Osteoblast (primary cell): Measurements from ENCODE around the gene CRYGS. TPM values are rescaled to one million over a fixed set of nuclear protein-coding genes. Genes with fewer than 3 reads are reported as not detected.

ENCODE experiments used
- DNase-seq: peaks from one replicate; pipeline ENCODE4 v3.0.0; 2011; ENCODE audit warnings: low spot score, mixed read lengths; ENCODE audit not compliant: insufficient read length; ENCODE audit errors: missing footprints
- H2AFZ ChIP-seq: 2 replicates; pipeline ENCODE4 v1.6.0; 2011; ENCODE audit warnings: mild to moderate bottlenecking, low read length
- H3K27ac ChIP-seq: 2 replicates; pipeline ENCODE4 v1.5.1; 2011; ENCODE audit warnings: mild to moderate bottlenecking, low read depth, low read length, moderate library complexity
- H3K27me3 ChIP-seq: 2 replicates; pipeline ENCODE4 v1.6.0; 2012; ENCODE audit warnings: mild to moderate bottlenecking, control low read depth, inconsistent platforms, low read length, moderate library complexity; ENCODE audit not compliant: insufficient read depth
- H3K36me3 ChIP-seq: 2 replicates; pipeline ENCODE4 v1.5.1; 2011; ENCODE audit warnings: mild to moderate bottlenecking, low read length, control low read depth, moderate library complexity; ENCODE audit not compliant: insufficient read depth
- H3K4me1 ChIP-seq: 2 replicates; pipeline ENCODE4 v1.5.1; 2011; ENCODE audit warnings: mild to moderate bottlenecking, low read length, control low read depth, moderate library complexity; ENCODE audit not compliant: insufficient read depth
- H3K4me2 ChIP-seq: 2 replicates; pipeline ENCODE4 v1.6.0; 2011; ENCODE audit warnings: mild to moderate bottlenecking, low read length; ENCODE audit not compliant: insufficient read depth
- H3K4me3 ChIP-seq: fragments of 200-600 bp; sonication (generic); 3 replicates; pipeline ENCODE4 v1.5.1; 2012; ENCODE audit warnings: mild to moderate bottlenecking, low read length, inconsistent platforms; ENCODE audit not compliant: insufficient read depth
- H3K79me2 ChIP-seq: 2 replicates; pipeline ENCODE4 v1.6.0; 2012; ENCODE audit warnings: mild to moderate bottlenecking, low read length, control low read depth, inconsistent platforms; ENCODE audit not compliant: insufficient read depth
- H3K9me3 ChIP-seq: 2 replicates; pipeline ENCODE4 v1.5.1; 2011; ENCODE audit warnings: low read depth, low read length, control low read depth
- H4K20me1 ChIP-seq: 2 replicates; pipeline ENCODE4 v1.6.0; 2012; ENCODE audit warnings: mild to moderate bottlenecking, low read length, control low read depth; ENCODE audit not compliant: insufficient read depth
- total RNA-seq: library from RNA; depleted of rRNA; stranded (reverse); fragments of >200 nt; gene quantifications from 2 replicates; pipeline ENCODE4 v1.2.3, GENCODE V29; 2012
- TF ChIP-seq, protein P1 (sequence below): IDR thresholded peaks from 2 replicates; pipeline ENCODE4 v1.5.1; 2011; ENCODE audit warnings: mild to moderate bottlenecking, low read depth, low read length, moderate library complexity; ENCODE audit errors: extremely low read depth

The CRYGS gene
- total RNA-seq, 1 donor = 1.8 TPM

DNA sequence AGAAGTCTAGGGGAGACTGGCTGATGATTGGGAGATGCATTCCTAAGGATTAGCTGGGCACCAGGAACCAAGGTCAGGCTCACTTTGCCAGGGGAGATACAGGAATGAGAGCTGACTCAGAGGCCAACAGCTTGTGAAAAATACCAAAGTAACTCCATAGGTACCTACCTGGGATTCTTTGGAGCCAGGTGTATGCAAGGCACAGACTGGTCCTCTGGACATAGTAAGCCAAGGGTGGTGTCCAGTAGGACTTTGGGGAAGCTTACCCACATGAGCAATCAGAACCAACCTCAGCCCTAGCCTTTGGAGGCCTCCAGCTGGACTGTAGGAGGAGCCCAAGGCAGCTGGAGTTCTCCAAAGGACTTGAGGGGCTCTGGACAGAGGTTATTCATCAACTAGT, 47.5 kb downstream of the CRYGS start:
- H3K36me3 ChIP-seq = no peaks in the 10 kb centered on the region
- TF ChIP-seq, protein P1, sequence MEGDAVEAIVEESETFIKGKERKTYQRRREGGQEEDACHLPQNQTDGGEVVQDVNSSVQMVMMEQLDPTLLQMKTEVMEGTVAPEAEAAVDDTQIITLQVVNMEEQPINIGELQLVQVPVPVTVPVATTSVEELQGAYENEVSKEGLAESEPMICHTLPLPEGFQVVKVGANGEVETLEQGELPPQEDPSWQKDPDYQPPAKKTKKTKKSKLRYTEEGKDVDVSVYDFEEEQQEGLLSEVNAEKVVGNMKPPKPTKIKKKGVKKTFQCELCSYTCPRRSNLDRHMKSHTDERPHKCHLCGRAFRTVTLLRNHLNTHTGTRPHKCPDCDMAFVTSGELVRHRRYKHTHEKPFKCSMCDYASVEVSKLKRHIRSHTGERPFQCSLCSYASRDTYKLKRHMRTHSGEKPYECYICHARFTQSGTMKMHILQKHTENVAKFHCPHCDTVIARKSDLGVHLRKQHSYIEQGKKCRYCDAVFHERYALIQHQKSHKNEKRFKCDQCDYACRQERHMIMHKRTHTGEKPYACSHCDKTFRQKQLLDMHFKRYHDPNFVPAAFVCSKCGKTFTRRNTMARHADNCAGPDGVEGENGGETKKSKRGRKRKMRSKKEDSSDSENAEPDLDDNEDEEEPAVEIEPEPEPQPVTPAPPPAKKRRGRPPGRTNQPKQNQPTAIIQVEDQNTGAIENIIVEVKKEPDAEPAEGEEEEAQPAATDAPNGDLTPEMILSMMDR = no peak
- no peaks in the 10 kb centered on the region for H4K20me1 ChIP-seq
- no peak overlapping the region for H3K4me2 ChIP-seq
- H3K79me2 ChIP-seq = no peaks in the 10 kb centered on the region
- peaks cover 20% of the 10 kb centered on the region for H3K27me3 ChIP-seq
- H3K27ac ChIP-seq = no peak overlapping the region
- no peaks in the 10 kb centered on the region for H3K4me1 ChIP-seq
- H3K9me3 ChIP-seq = no peaks in the 10 kb centered on the region
- no peak overlapping the region for H2AFZ ChIP-seq
- DNase-seq = no peak
- no peak overlapping the region for H3K4me3 ChIP-seq

DNA sequence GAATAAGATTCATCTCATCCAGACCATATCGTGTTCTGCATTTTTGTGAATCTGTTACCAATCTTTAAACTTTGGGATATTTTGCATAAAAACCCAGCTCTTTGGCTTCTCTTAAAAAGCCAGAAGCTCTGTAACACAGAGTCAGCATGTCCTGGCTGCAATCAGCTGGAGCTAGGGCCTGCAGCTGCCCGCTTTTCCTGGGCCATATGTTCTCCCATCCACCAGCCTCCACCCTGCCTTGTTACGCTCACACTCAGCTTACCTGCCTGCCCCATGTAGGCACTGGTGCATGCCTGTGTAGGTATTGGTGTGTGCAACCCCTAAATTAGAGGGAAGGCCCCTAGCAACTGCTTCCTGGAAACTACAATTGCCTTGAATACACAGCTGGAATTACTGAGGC, 48.2 kb downstream of the CRYGS start:
- Histone ChIP-seq H3K27me3 (peaks cover 20% of the 10 kb centered on the region), H2AFZ (no peak overlapping the region), H3K79me2 (no peaks in the 10 kb centered on the region)

DNA sequence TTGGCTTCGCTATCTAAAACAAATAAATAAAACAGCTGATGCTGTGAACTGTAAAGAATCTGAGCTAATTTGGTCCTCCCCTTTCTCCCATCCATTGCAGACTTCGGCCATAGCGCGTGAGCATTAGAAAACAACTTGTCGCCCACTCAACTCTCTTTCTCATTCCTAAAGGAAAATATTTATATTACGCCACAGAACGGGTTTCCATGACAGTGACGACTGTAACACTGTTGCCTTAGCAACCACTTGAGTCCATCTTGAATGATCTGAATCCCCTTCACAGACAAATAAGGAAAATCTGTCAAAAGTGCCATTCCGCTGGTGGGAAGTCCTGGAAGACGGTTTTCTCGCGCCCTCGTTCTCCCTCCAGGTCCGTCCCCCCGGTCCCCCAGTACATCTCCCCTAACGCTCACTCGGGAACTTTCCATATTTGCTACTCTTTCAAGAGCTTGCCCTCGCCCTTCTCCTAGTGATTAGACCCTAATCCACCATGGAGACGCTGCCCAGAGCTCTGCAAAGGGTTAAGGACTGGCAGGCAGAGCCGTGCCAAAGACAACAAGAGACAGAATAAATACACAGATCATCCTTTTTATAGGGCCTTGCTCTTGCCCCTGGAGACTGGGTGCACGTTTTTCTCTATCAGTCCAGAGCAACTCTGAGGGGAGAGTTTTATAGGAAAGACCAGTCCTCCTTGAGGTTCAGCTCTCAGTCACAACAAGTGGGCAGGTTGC, 50.5 kb downstream of the CRYGS start:
- no peak overlapping the region for H2AFZ ChIP-seq
- H3K9me3 ChIP-seq = no peaks in the 10 kb centered on the region
- no peaks in the 10 kb centered on the region for H3K36me3 ChIP-seq
- H3K4me3 ChIP-seq = no peak overlapping the region
- no peak overlapping the region for H3K4me2 ChIP-seq
- H3K27ac ChIP-seq = no peak overlapping the region
- H3K27me3 ChIP-seq = peaks cover 23% of the 10 kb centered on the region
- H3K79me2 ChIP-seq = no peaks in the 10 kb centered on the region
- TF ChIP-seq, protein P1 = no peak
- DNase-seq = no peak
- no peaks in the 10 kb centered on the region for H4K20me1 ChIP-seq
- no peaks in the 10 kb centered on the region for H3K4me1 ChIP-seq

More for the DNA sequence above, 48.2 kb downstream of the CRYGS start:
- H3K4me2 ChIP-seq = no peak overlapping the region
- no peak overlapping the region for H3K27ac ChIP-seq
- TF ChIP-seq, protein P1 = no peak
- no peak for DNase-seq
- H3K4me3 ChIP-seq = no peak overlapping the region
- no peaks in the 10 kb centered on the region for H3K36me3 ChIP-seq
- no peaks in the 10 kb centered on the region for H3K9me3 ChIP-seq
- H3K4me1 ChIP-seq = no peaks in the 10 kb centered on the region
- H4K20me1 ChIP-seq = no peaks in the 10 kb centered on the region

DNA sequence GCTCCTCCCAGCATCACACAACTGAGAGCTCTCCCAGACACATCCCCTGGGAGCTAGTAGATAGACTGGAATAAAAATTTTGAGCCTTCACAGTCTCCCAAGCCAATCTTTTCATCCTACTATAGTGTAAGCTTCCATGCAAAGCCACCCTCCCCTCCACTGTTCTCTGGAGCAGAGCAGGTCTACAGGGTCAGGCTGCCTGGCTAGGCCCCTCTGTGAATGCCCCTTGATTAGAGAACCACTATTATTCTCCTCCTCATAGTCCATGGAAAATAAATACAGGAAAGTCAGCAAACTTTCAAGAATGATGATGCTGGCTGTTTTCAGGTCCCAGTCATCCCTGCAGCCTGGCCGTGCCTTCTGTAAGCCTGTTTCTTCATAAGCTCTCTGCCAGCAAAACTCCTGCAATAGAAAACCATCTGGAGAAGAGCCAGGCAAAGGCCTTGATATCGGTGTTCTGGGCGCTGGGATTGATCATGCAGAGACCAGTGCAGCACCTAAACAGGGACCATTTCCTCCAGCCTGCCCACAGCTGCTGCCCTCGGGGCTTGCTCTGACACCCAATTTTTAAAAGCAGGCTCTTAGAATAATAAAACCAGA, 51.7 kb downstream of the CRYGS start:
- Histone ChIP-seq H3K27ac (no peak overlapping the region), H3K4me3 (no peak overlapping the region), H2AFZ (no peak overlapping the region), H3K4me2 (no peak overlapping the region), H4K20me1 (no peaks in the 10 kb centered on the region), H3K27me3 (peaks cover 26% of the 10 kb centered on the region), H3K4me1 (no peaks in the 10 kb centered on the region), H3K9me3 (no peaks in the 10 kb centered on the region), H3K79me2 (no peaks in the 10 kb centered on the region), H3K36me3 (no peaks in the 10 kb centered on the region)
- DNase-seq = no peak
- TF ChIP-seq, protein P1 = no peak
